ENCODE results near the gene NLGN1.

The NLGN1 gene

DNA sequence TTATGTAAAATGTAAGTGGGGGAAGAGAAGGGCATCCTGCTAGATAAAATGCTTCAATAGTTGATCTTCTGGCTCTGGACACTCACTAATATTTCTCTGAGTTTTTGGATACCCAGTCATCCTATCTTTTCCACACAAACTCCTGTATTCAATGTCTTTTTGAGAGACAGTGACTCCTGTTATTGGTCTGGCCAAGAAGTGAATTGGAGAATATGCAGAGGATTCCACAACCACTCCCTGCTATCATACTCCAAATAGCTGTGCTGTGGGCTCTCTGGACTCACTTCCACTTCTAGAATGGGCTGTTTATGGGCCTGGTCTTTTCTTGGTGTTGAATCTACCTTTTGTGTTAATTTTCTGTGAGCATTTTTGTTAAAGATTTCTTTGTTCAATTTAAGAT is 376.8 kb downstream of the NLGN1 start:
- DNase-seq: no peak

DNA sequence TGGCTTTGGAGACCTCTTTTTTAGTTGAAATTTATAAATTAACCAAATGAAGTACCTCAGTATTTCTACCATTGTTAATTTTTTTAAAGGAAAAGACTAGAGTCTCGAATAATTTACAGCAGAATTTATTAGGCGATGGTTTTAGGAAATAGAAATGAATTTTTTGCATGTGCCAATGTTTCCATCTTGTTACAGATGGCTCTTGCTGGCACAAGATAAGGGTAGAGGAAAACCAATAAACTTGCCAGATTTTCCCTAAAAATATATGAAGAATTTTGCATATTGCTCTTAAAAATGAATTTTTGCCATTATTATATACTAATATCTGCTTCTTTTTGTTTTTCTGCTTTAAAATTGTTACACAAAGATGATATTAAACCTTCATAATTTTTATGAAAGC is 380.7 kb downstream of the NLGN1 start:
- DNase-seq: no peak

DNA sequence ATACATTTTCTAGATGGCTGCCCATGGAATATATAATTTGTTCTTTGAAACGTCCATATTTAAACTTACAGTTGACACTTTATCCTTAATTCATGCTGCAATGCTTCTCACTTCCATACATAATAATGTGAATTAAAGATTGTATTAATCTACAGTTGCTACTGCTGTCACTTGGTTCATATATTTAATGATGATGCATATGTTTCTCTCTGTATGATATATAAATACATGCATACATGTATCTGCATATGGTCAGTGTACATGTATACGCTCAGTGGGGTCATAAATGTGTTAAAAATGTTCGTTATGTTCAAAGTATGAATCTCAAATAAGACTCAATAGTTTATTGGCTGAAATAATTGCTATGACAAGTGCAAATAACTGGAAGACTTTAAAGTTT is 382.5 kb downstream of the NLGN1 start:
- no peak for DNase-seq

DNA sequence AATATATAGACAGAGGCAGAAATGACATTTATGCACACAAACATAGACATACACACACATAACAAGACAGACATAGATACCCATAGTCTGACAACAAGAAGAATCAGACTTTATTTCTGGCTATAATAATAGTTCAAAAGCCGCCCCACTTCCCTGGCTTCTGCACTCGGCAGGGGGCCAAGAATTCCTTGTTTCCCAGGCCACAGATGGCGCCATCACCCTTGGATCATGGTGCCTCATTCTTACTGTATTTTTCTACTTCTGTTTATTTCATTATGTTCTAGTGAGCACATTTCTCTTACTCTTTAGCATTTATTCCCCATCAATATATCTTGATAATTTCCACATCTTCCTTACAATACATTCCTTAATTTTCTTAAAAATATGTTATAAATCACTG is 387.5 kb downstream of the NLGN1 start:
- no peak for DNase-seq

DNA sequence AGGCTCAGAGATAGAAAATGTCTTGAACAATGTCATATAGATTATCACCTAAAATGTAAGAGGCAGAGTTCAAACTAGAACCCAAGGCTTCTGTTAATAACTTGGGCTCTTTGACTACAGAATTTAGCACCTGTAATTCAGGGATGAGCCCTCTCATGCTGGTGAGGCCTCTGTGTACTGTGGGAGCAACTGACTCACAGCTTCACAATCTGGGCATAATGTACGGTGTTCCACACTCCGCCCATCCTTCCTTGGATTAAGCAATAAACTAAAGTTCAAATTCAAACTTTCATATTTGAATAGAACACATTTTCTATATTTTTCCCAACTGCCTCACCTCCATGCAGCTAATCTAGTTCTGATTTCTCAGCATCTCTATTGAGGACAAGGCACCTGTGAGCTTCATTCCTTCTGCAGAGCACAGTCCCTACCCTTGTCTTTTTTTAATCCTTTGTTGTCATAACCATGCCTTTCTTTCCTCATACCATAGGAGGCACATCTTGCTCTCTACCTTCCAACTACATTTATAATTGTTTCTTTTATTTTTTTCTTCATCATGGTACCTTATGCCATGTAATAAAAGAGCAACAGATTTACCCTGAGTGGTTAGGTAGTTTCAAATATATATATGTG is 392.1 kb downstream of the NLGN1 start:
- no peak for DNase-seq

DNA sequence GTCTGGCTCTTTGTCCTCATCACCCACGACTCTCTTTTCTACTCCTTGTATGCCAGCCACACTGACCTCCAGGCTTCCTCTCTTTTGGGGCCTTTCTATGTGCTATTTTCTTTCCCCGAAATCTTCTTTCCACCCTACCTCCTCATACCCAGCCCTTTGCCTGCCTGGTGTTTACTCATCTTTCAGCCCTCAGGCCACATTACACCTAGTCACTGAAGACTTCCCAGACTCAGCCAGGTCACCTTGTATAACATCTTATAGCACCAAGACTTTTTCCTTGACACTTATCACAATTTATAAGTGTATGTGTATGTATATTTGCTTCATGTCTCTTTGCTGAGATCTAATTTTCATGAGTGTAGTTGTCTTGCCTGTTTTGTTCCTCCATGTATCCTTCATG is 396.4 kb downstream of the NLGN1 start:
- no peak for DNase-seq

DNA sequence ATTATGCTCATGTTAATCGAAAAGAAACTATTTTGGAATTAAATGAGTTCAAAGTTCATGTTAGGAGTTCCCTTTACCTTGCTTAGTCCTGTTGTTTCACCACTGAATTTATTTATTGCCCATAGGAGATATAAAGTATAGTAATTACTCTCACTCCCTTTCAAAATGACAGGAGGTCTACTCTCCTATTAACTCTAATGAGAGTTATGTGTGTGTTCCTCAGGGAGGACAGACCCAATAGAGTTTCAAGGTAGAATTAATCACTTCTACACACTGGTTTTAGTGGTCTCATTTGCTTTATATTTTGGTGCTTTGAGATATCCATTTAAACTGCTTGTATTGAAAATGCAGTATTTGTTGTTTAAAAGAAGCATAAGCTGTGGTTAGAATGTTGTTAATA is 398.9 kb downstream of the NLGN1 start:
- no peak for DNase-seq

DNA sequence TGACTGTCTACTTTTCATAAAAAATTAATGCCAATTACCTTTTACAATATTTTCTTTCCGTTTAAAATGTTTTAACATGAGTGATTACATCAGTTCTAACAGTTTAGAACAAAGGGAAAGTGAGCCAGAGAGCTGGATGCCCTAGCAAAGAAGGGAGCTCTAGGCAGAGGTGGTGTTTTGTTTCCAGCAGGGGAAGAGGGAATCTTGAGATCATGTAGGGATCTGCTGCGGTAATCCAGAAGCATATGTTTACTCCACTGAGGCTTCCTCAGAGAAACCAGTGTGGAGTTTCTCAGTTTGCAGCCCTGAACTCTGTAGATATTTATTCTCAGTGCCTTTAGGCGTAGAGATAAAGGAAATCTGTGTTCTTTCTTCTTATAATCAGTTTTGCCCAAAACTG is 399.3 kb downstream of the NLGN1 start:
- DNase-seq: no peak

DNA sequence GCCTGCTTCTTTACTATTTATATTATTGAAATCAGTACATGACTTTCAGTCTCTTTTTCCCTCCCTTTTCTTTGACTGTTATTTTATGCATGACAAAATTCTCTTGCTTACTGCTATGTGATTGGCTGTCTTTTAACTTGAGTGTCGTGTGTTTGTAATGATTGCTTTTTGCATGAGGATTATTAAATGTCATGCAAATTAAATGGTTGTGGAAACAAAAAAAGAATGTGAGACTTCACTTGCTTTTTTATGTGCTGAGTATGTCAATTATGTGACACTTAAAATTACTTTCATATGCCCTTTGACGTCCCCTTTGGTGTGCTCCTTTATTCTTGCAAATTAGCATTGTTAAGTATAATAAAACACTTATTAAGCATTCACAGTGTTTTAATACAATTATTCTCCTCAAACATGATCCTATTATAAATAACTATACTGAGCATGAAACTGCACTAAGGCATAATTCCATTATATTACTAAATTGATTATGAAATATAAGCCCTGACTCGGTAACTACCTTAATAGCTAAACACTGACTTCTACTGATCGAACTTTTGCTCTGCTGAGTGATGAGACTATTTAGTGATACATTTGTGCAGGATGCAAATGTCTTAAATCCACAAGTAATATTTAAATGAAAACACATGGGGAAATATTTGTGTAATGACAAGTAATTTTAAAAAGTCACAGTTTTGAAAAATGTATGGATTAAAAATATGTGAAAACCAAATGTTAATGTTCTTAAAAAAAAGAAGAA is 401.7 kb downstream of the NLGN1 start:
- DNase-seq: no peak

DNA sequence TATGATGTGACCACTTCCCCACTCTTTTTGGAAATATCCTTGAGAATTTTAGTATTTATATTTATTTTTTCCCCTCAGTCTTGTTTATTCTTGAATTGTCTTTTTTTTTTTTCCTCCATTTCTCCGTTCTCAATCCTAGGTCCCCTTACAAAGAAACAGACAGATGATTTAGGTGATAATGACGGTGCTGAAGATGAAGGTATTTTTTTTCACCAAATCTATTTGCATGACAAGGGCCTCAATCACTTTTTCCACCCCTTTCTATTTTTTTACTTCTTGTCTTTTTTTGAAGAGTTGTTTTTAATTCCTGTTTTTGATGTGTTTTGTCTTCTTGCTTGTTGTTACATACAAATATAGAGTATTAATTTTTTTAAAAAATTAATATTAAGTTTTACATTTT is 402.6 kb downstream of the NLGN1 start:
- DNase-seq: no peak

DNA sequence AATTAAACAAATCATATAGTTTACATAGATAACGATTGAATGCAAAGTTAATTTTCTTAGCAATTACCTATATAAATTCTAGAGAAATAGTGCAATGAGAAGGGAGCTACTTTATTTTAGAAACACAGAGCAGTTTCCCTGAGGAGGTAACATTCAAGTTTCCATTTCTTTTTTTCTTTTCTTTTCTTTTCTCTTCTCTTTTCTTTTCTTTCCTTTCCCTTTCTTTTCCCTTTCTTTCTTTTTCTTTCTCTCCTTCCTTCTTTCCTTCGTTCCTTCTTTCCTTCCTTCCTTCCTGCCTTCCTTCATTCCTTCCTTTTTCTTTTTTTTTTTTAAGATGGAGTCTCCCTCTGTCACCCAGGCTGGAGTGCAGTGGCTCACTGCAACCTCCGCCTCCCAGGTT is 417.3 kb downstream of the NLGN1 start:
- DNase-seq: no peak

DNA sequence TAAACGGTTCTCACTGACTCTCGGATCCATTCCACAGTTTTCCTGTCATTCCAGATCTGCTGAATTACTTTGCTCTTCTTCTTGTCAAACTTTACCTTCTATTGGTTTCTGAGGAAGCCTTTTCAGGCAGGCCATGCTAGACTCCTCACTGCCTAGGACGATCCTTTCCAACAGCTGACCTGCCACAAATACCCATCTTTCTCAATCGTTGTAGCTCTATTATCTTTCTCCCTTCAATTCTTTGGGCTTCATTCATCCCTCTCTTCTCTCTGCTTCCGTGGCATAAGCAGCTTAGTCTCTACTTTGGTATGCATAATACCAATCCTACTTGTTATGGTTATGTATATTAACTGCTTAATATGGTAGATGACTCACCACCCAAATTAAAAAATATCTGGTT is 421.8 kb downstream of the NLGN1 start:
- no peak for DNase-seq

DNA sequence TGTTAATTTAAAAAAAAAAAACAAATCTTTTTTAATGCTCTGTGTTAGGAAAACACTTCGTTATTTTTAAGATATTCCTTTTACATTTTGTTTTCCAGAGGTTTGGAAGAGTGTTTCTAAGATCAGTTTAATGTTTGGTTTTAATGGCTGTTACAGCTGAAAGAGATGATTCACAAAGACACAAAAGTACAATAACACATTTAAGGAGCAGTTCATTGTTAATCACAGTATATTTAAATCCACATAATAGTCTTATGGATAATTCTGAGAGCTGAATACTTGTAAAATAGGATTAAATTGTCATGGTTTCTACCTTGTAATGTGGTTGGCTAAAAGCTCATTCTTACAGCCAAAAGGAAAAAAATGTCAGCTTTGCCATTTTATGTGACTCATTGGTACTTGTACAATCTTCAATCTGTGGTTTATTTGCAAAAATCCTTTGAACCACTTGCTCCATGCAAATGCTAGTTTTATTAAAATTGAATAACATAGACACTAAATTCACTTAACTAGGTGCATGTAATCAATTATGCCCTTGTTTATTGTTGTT is 426.4 kb downstream of the NLGN1 start:
- DNase-seq: no peak

DNA sequence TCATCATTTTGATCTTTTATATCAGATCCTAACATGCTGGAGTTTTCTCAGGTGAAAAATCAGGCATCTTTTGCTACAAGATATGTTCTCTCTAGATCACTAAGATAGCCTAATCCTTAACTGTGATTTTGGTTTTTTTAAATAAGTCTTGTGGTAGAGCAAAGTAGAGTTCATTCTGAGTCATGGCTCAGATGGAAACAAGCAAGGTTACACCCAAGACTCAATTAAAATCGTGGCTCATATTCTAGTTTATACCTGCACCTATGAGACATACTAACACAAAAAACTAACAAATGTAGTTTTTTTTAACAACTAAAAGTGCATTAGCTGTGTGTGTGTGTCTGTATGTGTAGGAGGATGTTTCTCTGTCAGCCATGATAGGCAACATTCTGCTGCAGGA is 428.2 kb downstream of the NLGN1 start:
- DNase-seq: no peak

DNA sequence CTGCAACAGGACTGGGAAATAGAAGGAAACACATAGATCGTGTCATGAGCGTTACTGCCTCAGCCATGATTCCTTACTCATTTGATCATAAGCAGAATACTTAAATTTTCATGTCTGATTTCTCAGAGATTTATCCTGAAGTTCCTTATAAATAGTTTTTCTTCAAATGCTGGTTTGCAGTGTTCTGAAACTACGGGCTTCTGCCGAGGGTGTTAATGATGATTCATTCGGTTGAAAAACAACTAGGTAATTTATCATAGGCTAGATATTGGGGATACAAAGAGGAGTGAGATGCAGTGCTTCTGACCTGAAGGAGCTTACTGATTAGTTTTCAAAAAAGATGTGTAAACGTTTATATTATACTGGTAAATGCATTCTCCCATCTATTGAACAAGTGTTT is 428.9 kb downstream of the NLGN1 start:
- DNase-seq: no peak

DNA sequence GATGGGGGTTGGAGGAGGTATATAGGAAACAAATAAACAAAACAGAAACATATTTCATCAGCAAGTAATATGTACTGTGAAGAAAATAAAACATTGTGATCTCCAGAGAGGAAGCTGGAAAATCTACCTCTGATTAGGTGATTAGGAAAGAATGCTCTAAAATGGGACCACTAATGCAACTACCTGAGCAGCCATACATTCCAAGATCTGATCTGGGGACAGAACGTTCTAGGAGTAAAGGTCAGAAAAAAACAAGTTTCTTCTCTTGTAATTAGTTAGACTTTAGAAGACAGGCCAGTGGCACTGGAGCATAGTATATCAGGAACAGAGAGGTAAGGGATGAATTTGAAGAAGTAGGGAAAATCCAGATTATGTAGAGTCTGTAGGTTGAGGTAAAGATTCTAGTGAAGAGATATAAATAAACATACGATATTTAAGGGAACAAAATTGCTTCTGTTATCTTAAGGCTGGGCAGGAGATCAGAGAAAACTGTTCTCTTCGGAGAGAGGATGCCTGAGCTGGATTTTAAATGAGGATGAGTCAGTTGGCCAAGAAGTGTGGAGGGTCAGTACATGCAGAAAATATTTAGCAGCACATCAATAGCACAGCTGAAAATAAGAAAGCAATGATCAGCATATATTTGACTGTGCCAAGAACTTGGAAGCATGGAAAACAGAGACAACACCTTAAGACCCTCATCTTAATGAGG is 429.5 kb downstream of the NLGN1 start:
- no peak for DNase-seq

DNA sequence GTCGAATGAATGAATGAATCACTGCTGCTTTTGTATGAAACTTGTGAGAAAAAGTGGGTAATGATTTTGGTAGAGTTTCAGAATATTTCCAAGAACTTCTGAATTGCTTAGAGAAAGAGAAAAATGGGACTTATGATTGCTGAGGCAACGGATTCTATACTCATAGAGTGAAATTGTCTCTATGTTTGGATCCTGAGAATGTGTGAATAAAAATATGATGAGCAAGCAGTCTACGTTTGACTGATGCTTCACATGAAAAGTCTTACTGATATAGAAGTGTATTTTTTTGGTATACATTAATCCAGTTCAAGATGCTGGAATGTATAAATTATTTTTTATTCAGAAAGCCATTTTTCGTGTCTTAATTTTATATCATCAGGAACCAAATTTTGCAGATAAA is 441.1 kb downstream of the NLGN1 start:
- DNase-seq: no peak

DNA sequence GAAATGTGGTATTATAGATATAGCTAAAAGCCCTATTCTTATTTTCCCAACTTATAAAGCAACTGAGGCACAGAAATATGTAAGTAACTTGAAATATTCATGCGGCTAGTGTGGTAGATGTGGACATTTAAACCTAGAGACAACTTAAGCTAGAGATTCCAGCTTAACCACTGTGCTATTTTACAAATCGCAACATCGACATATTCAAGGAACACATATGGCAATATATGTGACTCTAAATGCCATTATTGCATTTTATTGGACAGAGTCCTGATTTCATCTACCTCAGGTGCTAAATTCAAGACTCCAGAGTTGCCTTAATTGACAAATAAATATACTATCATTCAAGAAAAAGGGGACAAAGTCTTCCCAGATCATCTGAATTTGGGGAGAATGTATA is 442.3 kb downstream of the NLGN1 start:
- no peak for DNase-seq

DNA sequence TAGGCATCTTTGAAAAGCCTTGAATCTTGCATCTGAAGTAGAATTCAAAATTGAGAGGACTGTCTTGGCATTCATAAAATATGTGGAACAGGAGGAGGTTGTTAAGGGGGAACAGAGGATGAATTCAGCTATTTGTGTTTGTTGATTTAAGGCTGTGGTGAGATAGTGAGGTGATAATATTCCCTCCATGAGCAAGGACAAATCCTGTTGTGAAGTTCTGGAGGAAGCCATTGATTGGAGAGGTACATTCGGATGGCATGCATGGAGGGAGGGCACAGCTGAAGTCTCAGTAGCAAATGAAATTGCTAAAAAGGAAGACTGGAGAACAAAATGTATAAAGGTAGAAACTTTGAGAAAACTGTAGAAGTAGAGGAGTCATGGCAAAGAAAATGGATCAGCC is 443.8 kb downstream of the NLGN1 start:
- DNase-seq: no peak

DNA sequence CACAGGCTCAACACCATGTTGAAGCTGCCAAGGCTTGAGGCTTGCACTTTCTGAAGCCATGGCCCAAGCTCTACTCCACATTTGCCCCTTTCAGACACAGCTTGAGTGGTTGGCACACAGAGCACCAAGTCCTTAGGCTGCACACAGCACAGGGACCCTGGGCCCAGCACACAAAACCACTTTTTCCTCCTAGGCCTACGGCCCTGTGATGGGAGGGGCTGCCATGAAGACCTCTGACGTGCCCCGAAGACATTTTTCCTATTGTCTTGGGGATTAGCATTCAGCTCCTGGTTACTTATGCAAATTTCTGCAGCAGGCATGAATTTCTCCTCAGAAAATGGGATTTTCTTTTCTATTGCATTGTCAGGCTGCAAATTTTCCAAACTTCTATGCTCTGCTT is 445.5 kb downstream of the NLGN1 start:
- no peak for DNase-seq

DNA sequence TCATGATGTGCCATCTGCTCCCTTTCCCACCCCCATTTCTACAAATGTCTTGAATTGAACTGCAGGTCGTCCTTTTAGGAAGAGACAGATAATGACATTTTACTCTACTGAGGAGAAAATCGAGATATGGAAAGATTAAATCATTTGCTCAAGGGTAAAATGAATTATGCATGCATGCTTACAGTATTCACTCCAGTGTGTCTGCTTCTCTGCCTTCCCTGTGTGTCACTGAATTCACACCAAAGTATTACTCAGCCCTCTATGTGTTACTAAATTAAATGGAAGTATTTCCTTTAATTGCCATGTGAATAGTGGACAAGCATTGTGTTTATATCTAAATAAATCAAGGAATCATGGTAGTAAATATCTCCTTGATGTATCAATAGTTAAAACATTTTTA is 449.0 kb downstream of the NLGN1 start:
- DNase-seq: no peak

DNA sequence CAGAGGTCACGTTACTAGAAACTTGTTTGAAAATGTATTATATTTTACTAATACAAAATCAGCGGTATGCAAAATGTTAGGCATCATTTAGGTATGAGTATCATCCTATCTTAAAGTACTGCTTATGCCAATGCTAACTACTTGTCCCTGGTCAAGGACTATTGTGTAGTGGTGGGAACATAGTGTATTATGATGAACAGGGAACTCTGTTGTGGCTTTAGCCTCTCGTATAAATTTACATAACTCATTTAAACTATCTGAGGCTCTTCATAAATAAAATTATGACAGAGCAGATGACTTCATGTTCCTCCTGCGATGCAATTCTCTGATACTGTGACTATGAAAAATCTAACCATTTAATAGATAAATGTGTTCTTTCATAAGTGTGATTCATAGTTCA is 451.9 kb downstream of the NLGN1 start:
- no peak for DNase-seq

DNA sequence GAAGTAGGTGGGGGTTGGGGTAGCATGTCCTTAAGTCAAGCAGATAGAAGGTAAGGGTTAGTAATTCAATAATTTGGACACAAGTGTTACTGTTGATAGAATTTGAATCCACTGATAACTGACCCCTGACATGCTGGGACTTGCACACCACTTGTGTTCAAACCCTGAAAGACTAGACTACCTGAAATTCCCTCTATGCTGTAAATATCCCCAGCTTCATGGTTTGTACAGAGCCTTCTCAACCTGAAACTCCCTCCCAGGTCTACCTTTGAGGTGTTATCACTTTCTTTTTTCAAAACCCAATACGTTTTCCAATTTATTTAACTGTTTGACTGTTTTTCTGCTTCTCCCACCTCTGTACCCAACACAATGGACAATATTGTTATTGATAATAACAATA is 459.6 kb downstream of the NLGN1 start:
- no peak for DNase-seq

DNA sequence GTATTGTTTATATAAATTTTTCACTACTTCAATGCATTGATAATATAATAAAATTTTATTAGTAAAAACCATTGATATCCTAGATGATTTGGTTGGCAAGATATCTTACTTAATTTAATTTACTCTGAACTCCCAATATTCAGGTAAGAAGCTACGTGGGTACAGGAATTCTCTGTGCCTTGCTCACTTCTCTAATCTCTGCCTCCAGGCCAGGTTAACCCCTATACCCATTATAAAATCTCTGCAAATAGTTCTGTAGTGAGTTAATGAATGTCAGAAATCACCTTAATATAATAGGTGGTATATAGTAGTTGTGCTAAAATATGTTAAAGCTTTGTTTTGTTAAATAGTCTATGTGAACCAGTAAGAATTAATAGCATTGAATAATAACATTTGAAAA is 465.2 kb downstream of the NLGN1 start:
- DNase-seq: no peak

Data from hematopoietic multipotent progenitor cell treated with erythropoietin and hydrocortisone succinate and interleukin-3 and kit ligand, for 4 days (in vitro differentiated cells).